ENCODE results near the gene PLCB4.

The PLCB4 gene

DNA sequence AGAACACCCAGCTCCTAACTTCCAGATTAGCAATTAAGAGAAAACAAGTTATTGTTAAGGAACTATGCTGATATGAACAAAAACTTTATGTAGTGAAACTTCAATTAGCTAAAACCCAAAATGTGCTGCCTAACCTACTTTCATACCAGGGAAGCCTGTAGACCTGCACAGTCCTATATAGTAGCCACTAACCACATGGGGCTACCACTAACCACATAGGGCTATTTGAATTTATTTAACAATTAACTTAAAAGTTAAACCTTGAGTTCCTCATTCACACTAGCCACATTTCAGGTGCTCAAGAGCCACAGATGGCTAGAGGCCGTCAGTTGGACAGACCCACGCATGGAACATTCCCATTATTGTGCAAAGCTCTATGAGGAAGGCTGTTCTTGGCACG is 373.1 kb downstream of the PLCB4 start:
- Histone ChIP-seq H3K36me3 (peaks cover 45 to 58% (median 46%) of the 10 kb centered on the region in 3 donors), H3K4me1 (no peaks in the 10 kb centered on the region), H3K27me3 (no peaks in the 10 kb centered on the region), H3K27ac (no peak overlapping the region), H3K4me3 (no peak overlapping the region), H3K9me3 (no peaks in the 10 kb centered on the region)
- TF ChIP-seq, protein P1, sequence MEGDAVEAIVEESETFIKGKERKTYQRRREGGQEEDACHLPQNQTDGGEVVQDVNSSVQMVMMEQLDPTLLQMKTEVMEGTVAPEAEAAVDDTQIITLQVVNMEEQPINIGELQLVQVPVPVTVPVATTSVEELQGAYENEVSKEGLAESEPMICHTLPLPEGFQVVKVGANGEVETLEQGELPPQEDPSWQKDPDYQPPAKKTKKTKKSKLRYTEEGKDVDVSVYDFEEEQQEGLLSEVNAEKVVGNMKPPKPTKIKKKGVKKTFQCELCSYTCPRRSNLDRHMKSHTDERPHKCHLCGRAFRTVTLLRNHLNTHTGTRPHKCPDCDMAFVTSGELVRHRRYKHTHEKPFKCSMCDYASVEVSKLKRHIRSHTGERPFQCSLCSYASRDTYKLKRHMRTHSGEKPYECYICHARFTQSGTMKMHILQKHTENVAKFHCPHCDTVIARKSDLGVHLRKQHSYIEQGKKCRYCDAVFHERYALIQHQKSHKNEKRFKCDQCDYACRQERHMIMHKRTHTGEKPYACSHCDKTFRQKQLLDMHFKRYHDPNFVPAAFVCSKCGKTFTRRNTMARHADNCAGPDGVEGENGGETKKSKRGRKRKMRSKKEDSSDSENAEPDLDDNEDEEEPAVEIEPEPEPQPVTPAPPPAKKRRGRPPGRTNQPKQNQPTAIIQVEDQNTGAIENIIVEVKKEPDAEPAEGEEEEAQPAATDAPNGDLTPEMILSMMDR (IDR thresholded peaks at IDR 0.05), result no peak
- no peak for DNase-seq
- intact Hi-C loops (cut with DNase I; ENCODE audit: low total_unique reads), result no loop called here

DNA sequence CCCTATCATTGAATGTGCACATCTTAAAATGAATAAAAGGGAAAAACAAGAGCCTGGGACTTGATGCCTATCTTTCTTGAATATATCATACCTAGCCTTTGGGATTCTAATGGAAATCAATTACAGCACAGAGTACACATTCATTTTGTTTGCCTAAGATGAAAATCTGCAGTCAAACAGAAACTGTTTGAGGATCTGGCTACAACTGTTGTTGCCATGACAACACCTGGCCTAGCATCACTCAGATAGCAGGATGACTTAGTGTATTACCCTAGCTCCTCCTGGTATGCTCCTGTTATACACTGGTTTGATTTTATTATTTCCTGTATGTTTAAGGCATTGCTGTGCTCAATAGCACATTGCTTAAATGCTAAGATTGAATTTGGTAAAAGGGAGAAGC is 374.0 kb downstream of the PLCB4 start:
- Histone ChIP-seq H3K27ac (no peak overlapping the region), H3K9me3 (no peaks in the 10 kb centered on the region), H3K4me1 (no peaks in the 10 kb centered on the region), H3K27me3 (no peaks in the 10 kb centered on the region), H3K4me3 (no peak overlapping the region), H3K36me3 (peaks cover 37 to 49% (median 44%) of the 10 kb centered on the region in 3 donors)
- TF ChIP-seq, protein P1 (IDR thresholded peaks at IDR 0.05), result no peak
- intact Hi-C loops (cut with DNase I; ENCODE audit: low total_unique reads), result no loop called here
- no peak for DNase-seq

DNA sequence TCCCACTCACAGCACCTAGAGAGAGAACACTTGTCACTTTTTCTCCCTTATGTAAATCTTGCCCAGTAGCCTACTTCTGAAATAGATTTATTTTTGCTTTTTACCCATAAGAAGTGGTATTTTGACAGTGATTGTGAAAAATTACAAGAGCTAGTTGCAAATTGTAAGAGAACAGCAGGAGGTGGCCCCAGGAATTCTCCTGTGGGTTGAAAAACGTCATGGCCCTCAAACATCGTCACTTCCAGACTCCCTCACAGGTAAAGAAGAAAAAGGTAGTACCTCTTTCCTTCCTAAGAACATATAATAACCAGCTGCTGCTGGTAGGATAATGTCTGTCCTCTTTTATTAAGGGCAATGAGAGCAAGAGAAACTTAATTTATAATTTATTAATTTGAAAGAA is 376.0 kb downstream of the PLCB4 start:
- no peak for DNase-seq
- TF ChIP-seq, protein P1 (IDR thresholded peaks at IDR 0.05), result no peak
- H3K4me1 ChIP-seq, result no peaks in the 10 kb centered on the region
- H3K27ac ChIP-seq, result no peak overlapping the region
- no peaks in the 10 kb centered on the region for H3K27me3 ChIP-seq
- H3K36me3 ChIP-seq, result peaks cover 18 to 29% (median 29%) of the 10 kb centered on the region in 3 donors
- H3K9me3 ChIP-seq, result no peaks in the 10 kb centered on the region
- intact Hi-C loops (cut with DNase I; ENCODE audit: low total_unique reads), result no loop called here
- no peak overlapping the region for H3K4me3 ChIP-seq

DNA sequence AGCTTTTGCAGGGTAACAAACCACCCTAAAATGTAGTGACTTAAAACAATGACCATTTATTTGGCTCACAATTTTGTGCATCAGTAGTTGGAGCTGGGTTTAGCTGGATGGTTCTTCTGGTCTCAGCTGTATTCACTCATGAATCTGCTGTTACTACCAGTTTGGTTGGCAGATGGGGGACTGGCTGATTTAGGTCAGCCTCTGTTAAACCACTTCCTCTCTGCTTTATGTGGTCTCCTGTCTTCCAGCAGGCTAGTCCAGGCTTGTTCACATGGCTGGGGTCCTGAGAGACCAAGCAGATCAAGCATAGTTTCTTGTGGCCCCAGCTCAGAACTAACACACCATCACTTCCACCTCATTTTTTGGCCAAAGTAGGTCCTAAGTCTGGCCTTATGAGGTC is 378.3 kb downstream of the PLCB4 start:
- TF ChIP-seq, protein P1 (IDR thresholded peaks at IDR 0.05), result no peak
- no peak for DNase-seq
- Histone ChIP-seq H3K36me3 (peaks cover 12 to 25% (median 23%) of the 10 kb centered on the region in 3 donors), H3K4me1 (no peaks in the 10 kb centered on the region), H3K9me3 (no peaks in the 10 kb centered on the region), H3K27ac (no peak overlapping the region), H3K4me3 (no peak overlapping the region), H3K27me3 (no peaks in the 10 kb centered on the region)
- intact Hi-C loops (cut with DNase I; ENCODE audit: low total_unique reads), result no loop called here

DNA sequence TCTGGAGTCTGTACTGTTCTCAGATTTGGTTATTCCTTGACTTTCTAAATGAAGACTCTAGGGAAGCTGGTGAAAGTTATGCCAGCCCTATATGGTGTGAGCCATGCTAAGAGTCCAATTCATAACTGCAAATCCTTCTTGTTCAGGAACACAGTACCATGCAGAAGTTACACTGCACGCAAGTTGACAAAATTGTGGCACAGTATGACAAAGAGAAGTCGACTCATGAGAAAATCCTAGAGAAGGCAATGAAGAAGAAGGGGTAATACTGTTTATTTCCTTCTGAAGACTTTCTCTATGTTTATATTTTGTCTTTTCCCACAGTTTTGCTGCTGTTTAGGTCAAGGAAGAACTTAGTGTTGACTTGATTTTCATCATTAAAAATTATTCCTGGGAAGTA is 384.3 kb downstream of the PLCB4 start:
- Histone ChIP-seq H3K4me1 (no peaks in the 10 kb centered on the region), H3K4me3 (no peak overlapping the region), H3K36me3 (peaks cover 2 to 10% (median 6%) of the 10 kb centered on the region in 3 donors), H3K9me3 (no peaks in the 10 kb centered on the region), H3K27ac (no peak overlapping the region), H3K27me3 (no peaks in the 10 kb centered on the region)
- intact Hi-C loops (cut with DNase I; ENCODE audit: low total_unique reads), result no loop called here
- no peak for DNase-seq
- TF ChIP-seq, protein P1 (IDR thresholded peaks at IDR 0.05), result no peak

DNA sequence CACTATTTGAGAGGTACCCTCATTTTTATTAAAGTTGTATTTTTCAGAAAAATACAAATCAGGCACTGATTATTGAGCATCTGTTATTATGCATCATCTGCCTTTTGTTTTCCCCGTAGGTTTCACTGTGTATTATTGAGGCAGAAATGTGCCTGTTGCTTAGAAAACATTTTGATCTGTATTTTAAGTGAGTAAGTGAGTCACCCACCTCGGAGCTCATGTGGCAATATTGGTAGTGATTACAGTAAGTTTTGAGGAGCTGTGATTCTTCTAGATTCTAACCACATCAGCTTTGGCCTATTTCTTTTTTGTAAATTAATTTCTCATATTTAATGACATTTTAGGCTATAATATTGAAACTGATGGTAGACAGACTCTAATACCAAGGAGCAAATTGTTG is 385.9 kb downstream of the PLCB4 start:
- H3K36me3 ChIP-seq, result peaks cover 5 to 10% (median 6%) of the 10 kb centered on the region in 3 donors
- no peak for DNase-seq
- intact Hi-C loops (cut with DNase I; ENCODE audit: low total_unique reads), result no loop called here
- TF ChIP-seq, protein P1 (IDR thresholded peaks at IDR 0.05), result no peak
- H3K27ac ChIP-seq, result no peak overlapping the region
- no peak overlapping the region for H3K4me3 ChIP-seq
- H3K27me3 ChIP-seq, result no peaks in the 10 kb centered on the region
- H3K9me3 ChIP-seq, result no peaks in the 10 kb centered on the region
- peaks cover 0 to 12% (median 2%) of the 10 kb centered on the region in 4 donors for H3K4me1 ChIP-seq
